ENCODE results near the gene CDC42BPB.

CDC42BPB gene

GRCh38 chr14:103015426-103015825 lies 41.9 kb downstream of the CDC42BPB start:
- peak in 1 of 2 experiments; percentile 18 for DNase-seq

- peak; percentile 58 to 85 for DNase-seq
These were observed 42.7 kb downstream of the CDC42BPB start for GRCh38 chr14:103014466-103015228.

GRCh38 chr14:103013028-103013427 lies 44.3 kb downstream of the CDC42BPB start:
- DNase-seq = no peak

- no peak for DNase-seq
These were observed 47.8 kb downstream of the CDC42BPB start for GRCh38 chr14:103009559-103009958.

- DNase-seq = peak; percentile 25 to 40
These were observed 48.5 kb downstream of the CDC42BPB start for GRCh38 chr14:103008768-103009357.

- no peak for DNase-seq
These were observed 49.2 kb downstream of the CDC42BPB start for GRCh38 chr14:103008126-103008525.

GRCh38 chr14:103007555-103007954 lies 49.8 kb downstream of the CDC42BPB start:
- no peak for DNase-seq

- no peak for DNase-seq
These were observed 50.3 kb downstream of the CDC42BPB start for GRCh38 chr14:103006991-103007520.

- no peak for DNase-seq
These were observed 51.2 kb downstream of the CDC42BPB start for GRCh38 chr14:103006106-103006505.

GRCh38 chr14:103003850-103004249 lies 53.5 kb downstream of the CDC42BPB start:
- DNase-seq = no peak

GRCh38 chr14:103003351-103003615 lies 54.1 kb downstream of the CDC42BPB start:
- DNase-seq = no peak

GRCh38 chr14:103002578-103003350 lies 54.6 kb downstream of the CDC42BPB start:
- DNase-seq = no peak

GRCh38 chr14:103001651-103002396 lies 55.5 kb downstream of the CDC42BPB start:
- DNase-seq = no peak

- DNase-seq = no peak
These were observed 56.1 kb downstream of the CDC42BPB start for GRCh38 chr14:103001226-103001625.

GRCh38 chr14:103000291-103000921 lies 56.9 kb downstream of the CDC42BPB start:
- DNase-seq = no peak

GRCh38 chr14:102999227-102999895 lies 58.0 kb downstream of the CDC42BPB start:
- DNase-seq = no peak

- DNase-seq = no peak
These were observed 59.0 kb downstream of the CDC42BPB start for GRCh38 chr14:102998393-102998792.

- no peak for DNase-seq
These were observed 60.4 kb downstream of the CDC42BPB start for GRCh38 chr14:102996941-102997340.

GRCh38 chr14:102994689-102995088 lies 62.7 kb downstream of the CDC42BPB start:
- DNase-seq = no peak

GRCh38 chr14:102993523-102993922 lies 63.8 kb downstream of the CDC42BPB start:
- no peak for DNase-seq

- DNase-seq = no peak
These were observed 66.0 kb downstream of the CDC42BPB start for GRCh38 chr14:102991376-102991775.

GRCh38 chr14:102988054-102988453 lies 69.3 kb downstream of the CDC42BPB start:
- no peak for DNase-seq

Measured in NCI-H2081 (cell line).